ENCODE data around the gene FAM114A2.

- TF ChIP-seq, protein P1, sequence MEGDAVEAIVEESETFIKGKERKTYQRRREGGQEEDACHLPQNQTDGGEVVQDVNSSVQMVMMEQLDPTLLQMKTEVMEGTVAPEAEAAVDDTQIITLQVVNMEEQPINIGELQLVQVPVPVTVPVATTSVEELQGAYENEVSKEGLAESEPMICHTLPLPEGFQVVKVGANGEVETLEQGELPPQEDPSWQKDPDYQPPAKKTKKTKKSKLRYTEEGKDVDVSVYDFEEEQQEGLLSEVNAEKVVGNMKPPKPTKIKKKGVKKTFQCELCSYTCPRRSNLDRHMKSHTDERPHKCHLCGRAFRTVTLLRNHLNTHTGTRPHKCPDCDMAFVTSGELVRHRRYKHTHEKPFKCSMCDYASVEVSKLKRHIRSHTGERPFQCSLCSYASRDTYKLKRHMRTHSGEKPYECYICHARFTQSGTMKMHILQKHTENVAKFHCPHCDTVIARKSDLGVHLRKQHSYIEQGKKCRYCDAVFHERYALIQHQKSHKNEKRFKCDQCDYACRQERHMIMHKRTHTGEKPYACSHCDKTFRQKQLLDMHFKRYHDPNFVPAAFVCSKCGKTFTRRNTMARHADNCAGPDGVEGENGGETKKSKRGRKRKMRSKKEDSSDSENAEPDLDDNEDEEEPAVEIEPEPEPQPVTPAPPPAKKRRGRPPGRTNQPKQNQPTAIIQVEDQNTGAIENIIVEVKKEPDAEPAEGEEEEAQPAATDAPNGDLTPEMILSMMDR (IDR thresholded peaks at IDR 0.05), result no peak
- no peak for TF ChIP-seq POLR2A (IDR thresholded peaks at IDR 0.05)
These were observed 53.2 kb downstream of the FAM114A2 start for GRCh38 chr5:153985498-153985897.

All from heart left ventricle (tissue), 13 donors.